Liver (tissue), 3 donors: ENCODE results near the gene SHOC2.

ENCODE experiments used
- ATF3 ChIP-seq: IDR thresholded peaks from 2 replicates; pipeline ENCODE4 v1.6.1; 2016; ENCODE audit warnings: antibody characterized with exemption
- CTCF ChIP-seq: fragments of 150-350 bp; IDR thresholded peaks from 2 replicates; pipeline ENCODE4 v1.5.1; 2017; ENCODE audit warnings: improper control_type of control experiment, low read depth, low read length; ENCODE audit not compliant: missing input control
- EGR1 ChIP-seq, 2 donors: IDR thresholded peaks; 2 replicates each; pipeline ENCODE4 v1.6.1; 2016 to 2018; ENCODE audit warnings: antibody characterized with exemption in 2 of 2, low read depth in 2 of 2
- FOXA1 ChIP-seq: IDR thresholded peaks from 2 replicates; pipeline ENCODE4 v1.6.1; 2016; ENCODE audit warnings: antibody characterized with exemption
- MAX ChIP-seq: IDR thresholded peaks from 2 replicates; pipeline ENCODE4 v1.6.1; 2016; ENCODE audit warnings: antibody characterized with exemption
- REST ChIP-seq: IDR thresholded peaks from 2 replicates; pipeline ENCODE4 v1.6.1; 2016; ENCODE audit warnings: antibody characterized with exemption, mild to moderate bottlenecking
- RXRA ChIP-seq, 2 donors: IDR thresholded peaks; 2 replicates each; pipeline ENCODE4 v1.6.1; 2017 to 2018; ENCODE audit warnings: antibody characterized with exemption in 2 of 2, mild to moderate bottlenecking in 1 of 2
- SP1 ChIP-seq: IDR thresholded peaks from 2 replicates; pipeline ENCODE4 v1.6.1; 2018; ENCODE audit warnings: antibody characterized with exemption, mild to moderate bottlenecking
- TAF1 ChIP-seq: conservative IDR thresholded peaks from 2 replicates; pipeline ENCODE4 v1.6.1; 2016; ENCODE audit warnings: antibody characterized with exemption, mild to moderate bottlenecking
- donor health status: healthy.
- donor health status: healthy.

GRCh38 chr10:110977662-110978061 is 58.3 kb downstream of the SHOC2 start:
- no peak for TF ChIP-seq CTCF
- TF ChIP-seq EGR1 (IDR thresholded peaks at IDR 0.05; ENCODE audit: low read depth in 2 of 2): no peak
- no peak for TF ChIP-seq MAX
- TF ChIP-seq FOXA1: no peak
- TF ChIP-seq ATF3: no peak
- TF ChIP-seq REST: no peak
- no peak for TF ChIP-seq RXRA (IDR thresholded peaks at IDR 0.05)
- no peak for TF ChIP-seq SP1
- no peak for TF ChIP-seq TAF1
